Caco-2 (cell line): ENCODE results near the gene UCKL1. TPM values are rescaled to one million over a fixed set of nuclear protein-coding genes. Genes with fewer than 3 reads are reported as not detected.

Experiments used
- BruUV-seq: library from RNA; stranded (reverse); fragments of 400-500 nt; replicated peaks from 2 replicates; lab custom pipeline; 2021; lab: Mats Ljungman, UMichigan
- CTCF ChIA-PET: fragments of 300-600 bp; sonication (Branson Sonifier 250); formaldehyde crosslinking; loops from one replicate; lab custom pipeline; 2022; ENCODE audit warnings: antibody characterized with exemption; lab: Charles Lee
- POLR2A ChIA-PET: fragments of 300-600 bp; sonication (Branson Sonifier 250); formaldehyde crosslinking; loops from one replicate; lab custom pipeline; 2022; ENCODE audit warnings: antibody characterized with exemption; lab: Charles Lee
- DNase-seq, 2 experiments: peaks; one replicate each; pipeline versions ENCODE4 v3.0.0 to v3.0.0-alpha.2; 2020 to 2022
- H3K27me3 ChIP-seq: replicated peaks from 2 replicates; pipeline ENCODE4 v1.6.0; 2011; ENCODE audit warnings: low read length; ENCODE audit not compliant: control insufficient read depth, insufficient read depth
- H3K36me3 ChIP-seq: 2 replicates; pipeline ENCODE4 v1.5.1; 2011; ENCODE audit warnings: low read length; ENCODE audit not compliant: control insufficient read depth, insufficient read depth
- H3K4me1 ChIP-seq: fragments of 250-450 bp; sonication (Bioruptor Pico); 2 replicates; pipeline ENCODE4 v1.5.1; 2020; ENCODE audit warnings: mild to moderate bottlenecking
- H3K4me3 ChIP-seq: 2 replicates; pipeline ENCODE4 v1.5.1; 2011; ENCODE audit warnings: low read depth, mild to moderate bottlenecking, control low read depth, low read length
- H3K9me3 ChIP-seq: fragments of 250-450 bp; sonication (Bioruptor Pico); 2 replicates; pipeline ENCODE4 v1.5.1; 2020; ENCODE audit warnings: mild to moderate bottlenecking, moderate library complexity
- H3K27ac Mint-ChIP-seq: one replicate; pipeline ENCODE4 v1.8.0; 2022; ENCODE audit warnings: mixed read lengths; ENCODE audit not compliant: unreplicated experiment
- H3K27me3 Mint-ChIP-seq: one replicate; pipeline ENCODE4 v1.8.0; 2022; ENCODE audit warnings: mixed read lengths; ENCODE audit not compliant: insufficient read depth, unreplicated experiment
- H3K36me3 Mint-ChIP-seq: one replicate; pipeline ENCODE4 v1.8.0; 2022; ENCODE audit warnings: mild to moderate bottlenecking, mixed read lengths; ENCODE audit not compliant: insufficient read depth, unreplicated experiment
- H3K4me1 Mint-ChIP-seq: one replicate; pipeline ENCODE4 v1.8.0; 2022; ENCODE audit warnings: low read depth, mixed read lengths; ENCODE audit not compliant: unreplicated experiment
- H3K4me3 Mint-ChIP-seq: one replicate; pipeline ENCODE4 v1.8.0; 2022; ENCODE audit warnings: mild to moderate bottlenecking, moderate library complexity, mixed read lengths; ENCODE audit not compliant: unreplicated experiment
- H3K9me3 Mint-ChIP-seq: one replicate; pipeline ENCODE4 v1.8.0; 2022; ENCODE audit warnings: mixed read lengths; ENCODE audit not compliant: unreplicated experiment
- intact Hi-C: fragments of 100-400 bp; cut with micrococcal nuclease; formaldehyde crosslinking; loops from one replicate; pipeline ENCODE4 v1.10.0; 2022; ENCODE audit not compliant: unreplicated experiment
- total RNA-seq: library from RNA; stranded (reverse); gene quantifications from 2 replicates; pipeline ENCODE4 v1.2.3, GENCODE V29; 2022
- TF ChIP-seq, protein P1 (sequence below), 2 experiments: fragments of 200-600 bp in 1 of 2; IDR thresholded peaks; 1 replicate in 1 of 2; 2 replicates in 1 of 2; pipeline versions ENCODE4 v1.5.1 to v1.8.0; 2011 to 2022; ENCODE audit warnings: antibody characterized with exemption in 1 of 2, control low read depth in 1 of 2, inconsistent platforms in 1 of 2, low read depth in 1 of 2, low read length in 1 of 2, mild to moderate bottlenecking in 1 of 2, moderate library complexity in 1 of 2; ENCODE audit not compliant: insufficient read depth in 1 of 2, severe bottlenecking in 1 of 2, unreplicated experiment in 1 of 2

Gene UCKL1
- total RNA-seq, 1 experiment from 2014 or later, result 101 TPM

DNA sequence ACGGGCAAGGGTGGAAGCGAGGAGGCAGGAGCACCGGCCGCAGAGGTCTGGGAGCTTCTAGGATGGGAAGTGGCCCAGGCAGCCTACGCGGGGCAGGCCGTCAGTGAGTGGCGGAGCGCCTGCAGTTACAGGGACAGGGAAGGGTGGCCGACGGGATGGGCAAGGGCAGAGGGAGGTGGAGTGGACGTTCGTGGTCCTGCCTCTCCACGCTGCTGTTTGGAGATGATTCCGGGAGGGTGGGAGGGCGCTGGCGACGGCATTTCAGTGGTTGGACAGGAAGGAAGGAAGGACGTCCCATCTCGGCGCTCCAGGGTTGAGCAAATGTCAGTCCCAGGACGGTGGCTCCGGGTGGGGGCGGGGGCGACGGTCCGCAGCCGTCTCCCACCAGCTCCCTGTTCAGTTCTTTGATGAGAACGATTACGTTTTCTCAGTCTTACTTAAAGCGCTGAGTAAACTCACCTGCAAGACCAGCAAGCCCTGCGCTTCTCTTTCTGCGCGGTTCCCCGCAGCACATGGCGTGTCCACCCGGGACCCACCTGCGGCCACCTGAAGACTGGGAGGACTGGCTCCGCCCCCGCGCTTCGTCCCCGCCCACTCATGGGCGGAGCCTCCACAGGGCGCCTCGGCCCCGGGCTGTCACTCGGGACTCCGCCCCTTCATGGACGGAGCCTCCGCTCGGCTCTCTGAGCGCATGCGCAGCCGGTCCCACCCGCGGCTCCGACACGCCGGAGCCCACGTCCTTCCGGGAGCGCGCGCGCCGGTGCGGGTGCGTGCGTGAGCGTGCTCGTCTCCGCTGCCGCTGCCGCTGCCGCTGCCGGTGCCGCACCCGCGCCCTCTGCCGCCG lies 61.6 kb downstream of the UCKL1 start, which contains the start of gene DNAJC5:
TSS of gene DNAJC5 (plus strand) at position 769 of the 844 bp plus-strand sequence. CDS start 33,220 bp downstream, outside the sequence.
- Histone ChIP-seq H3K27me3 (no peaks in the 10 kb centered on the region), H3K36me3 (peaks cover 4% of the 10 kb centered on the region), H3K4me3 (peak within 1 kb of the TSS; percentile 61), H3K4me1 (peaks cover 27% of the 10 kb centered on the region), H3K9me3 (no peaks in the 10 kb centered on the region)
- H3K4me3 Mint-ChIP-seq, result peak within 1 kb of the TSS; percentile 76
- no peaks in the 10 kb centered on the region for H3K27me3 Mint-ChIP-seq
- DNase-seq, result peak; percentile 99 to 100
- intact Hi-C loops, result loop anchor here (1.0 to 10.0 kb wide), 4 partner anchors 29 to 270 kb away; partner anchors contain the start of genes GMEB2, TCEA2, TPD52L2 and UCKL1
- peaks cover 68% of the 10 kb centered on the region for H3K36me3 Mint-ChIP-seq
- POLR2A ChIA-PET, result interaction anchor here (0.6 to 3.9 kb wide), 4 partner anchors 15 to 253 kb away, joined by 3 to 49 read pairs (median 8); partner anchors contain the start of gene TPD52L2
- H3K27ac Mint-ChIP-seq, result peak within 1 kb of the TSS; percentile 85
- TF ChIP-seq, protein P1, sequence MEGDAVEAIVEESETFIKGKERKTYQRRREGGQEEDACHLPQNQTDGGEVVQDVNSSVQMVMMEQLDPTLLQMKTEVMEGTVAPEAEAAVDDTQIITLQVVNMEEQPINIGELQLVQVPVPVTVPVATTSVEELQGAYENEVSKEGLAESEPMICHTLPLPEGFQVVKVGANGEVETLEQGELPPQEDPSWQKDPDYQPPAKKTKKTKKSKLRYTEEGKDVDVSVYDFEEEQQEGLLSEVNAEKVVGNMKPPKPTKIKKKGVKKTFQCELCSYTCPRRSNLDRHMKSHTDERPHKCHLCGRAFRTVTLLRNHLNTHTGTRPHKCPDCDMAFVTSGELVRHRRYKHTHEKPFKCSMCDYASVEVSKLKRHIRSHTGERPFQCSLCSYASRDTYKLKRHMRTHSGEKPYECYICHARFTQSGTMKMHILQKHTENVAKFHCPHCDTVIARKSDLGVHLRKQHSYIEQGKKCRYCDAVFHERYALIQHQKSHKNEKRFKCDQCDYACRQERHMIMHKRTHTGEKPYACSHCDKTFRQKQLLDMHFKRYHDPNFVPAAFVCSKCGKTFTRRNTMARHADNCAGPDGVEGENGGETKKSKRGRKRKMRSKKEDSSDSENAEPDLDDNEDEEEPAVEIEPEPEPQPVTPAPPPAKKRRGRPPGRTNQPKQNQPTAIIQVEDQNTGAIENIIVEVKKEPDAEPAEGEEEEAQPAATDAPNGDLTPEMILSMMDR (IDR thresholded peaks at IDR 0.05; ENCODE audit: insufficient read depth in 1 of 2, low read depth in 1 of 2, low read length in 1 of 2, severe bottlenecking in 1 of 2, unreplicated experiment in 1 of 2), result no peak
- no peaks in the 10 kb centered on the region for H3K9me3 Mint-ChIP-seq
- peaks cover 27% of the 10 kb centered on the region for H3K4me1 Mint-ChIP-seq
- CTCF ChIA-PET, result interaction anchor here (0.8 to 2.8 kb wide), 5 partner anchors 30 to 86 kb away, joined by 3 to 11 read pairs (median 5); partner anchors contain the start of genes PRPF6, SAMD10, TPD52L2 and UCKL1
- no TSS peak for BruUV-seq

DNA sequence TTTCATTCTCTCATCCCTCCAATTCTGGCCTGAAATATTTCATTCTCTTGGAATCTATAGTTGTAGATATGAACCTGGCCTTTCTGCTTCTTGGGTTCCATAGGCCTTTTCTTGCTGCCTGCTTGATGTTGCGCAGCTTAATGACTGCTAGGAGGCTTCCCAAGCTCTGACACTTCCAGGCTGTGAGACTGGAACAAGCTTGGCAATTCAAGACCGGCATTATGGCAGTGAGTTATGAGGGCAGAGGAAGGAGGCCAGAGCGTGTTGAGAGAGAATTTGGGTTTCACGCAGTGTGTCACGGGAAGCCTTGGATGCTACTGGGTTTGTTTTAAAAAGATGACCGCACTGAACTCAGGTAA lies 62.2 kb downstream of the UCKL1 start:
- peaks cover 33% of the 10 kb centered on the region for H3K4me1 ChIP-seq
- TF ChIP-seq, protein P1 (IDR thresholded peaks at IDR 0.05; ENCODE audit: insufficient read depth in 1 of 2, low read depth in 1 of 2, low read length in 1 of 2, severe bottlenecking in 1 of 2, unreplicated experiment in 1 of 2), result no peak
- H3K36me3 Mint-ChIP-seq, result peaks cover 69% of the 10 kb centered on the region
- no peaks in the 10 kb centered on the region for H3K9me3 ChIP-seq
- CTCF ChIA-PET, result interaction anchor here (0.7 to 1.2 kb wide), 5 partner anchors 29 to 87 kb away, joined by 3 to 6 read pairs (median 5); partner anchors contain the start of genes PRPF6, SAMD10, TPD52L2 and UCKL1
- DNase-seq, result no peak
- POLR2A ChIA-PET, result interaction anchor here (0.5 to 3.9 kb wide), 5 partner anchors 14 to 252 kb away, joined by 3 to 49 read pairs (median 5); partner anchors contain the start of gene TPD52L2
- peak overlapping the region; percentile 14 for H3K27ac Mint-ChIP-seq
- H3K27me3 ChIP-seq, result no peaks in the 10 kb centered on the region
- H3K27me3 Mint-ChIP-seq, result no peaks in the 10 kb centered on the region
- no TSS peak for BruUV-seq
- H3K36me3 ChIP-seq, result peaks cover 7% of the 10 kb centered on the region
- peak overlapping the region; percentile 61 for H3K4me3 ChIP-seq
- no peaks in the 10 kb centered on the region for H3K9me3 Mint-ChIP-seq
- peaks cover 24% of the 10 kb centered on the region for H3K4me1 Mint-ChIP-seq
- intact Hi-C loops, result loop anchor here (1.0 to 10.0 kb wide), 4 partner anchors 29 to 269 kb away; partner anchors contain the start of genes GMEB2, TCEA2, TPD52L2 and UCKL1
- peak overlapping the region; percentile 76 for H3K4me3 Mint-ChIP-seq

DNA sequence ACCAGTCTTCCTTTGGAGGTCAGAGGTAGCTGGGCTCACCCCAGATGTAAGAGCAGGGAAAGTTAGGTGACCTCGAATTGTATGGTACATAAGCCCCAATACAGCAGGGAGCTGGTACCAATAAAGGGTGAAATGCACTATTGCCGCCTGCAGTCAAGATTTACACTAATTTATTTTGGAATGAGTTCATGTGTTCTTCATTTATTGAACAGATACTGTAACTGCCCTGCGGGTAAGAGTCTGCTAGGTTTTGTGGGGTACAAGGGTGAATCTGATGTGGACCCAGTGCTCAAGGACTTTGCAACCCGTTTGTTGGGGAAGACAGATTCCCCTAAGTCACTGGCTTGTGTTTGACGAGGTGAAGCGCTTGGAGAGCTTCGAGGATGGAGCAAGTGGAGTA lies 63.8 kb downstream of the UCKL1 start:
- ChIA-PET POLR2A (interaction anchor here (0.8 kb wide), 1 partner anchor 27 kb away, joined by 6 read pairs; the partner anchor contains the start of gene TPD52L2), CTCF (interaction anchor here (0.9 kb wide), 1 partner anchor 88 kb away, joined by 3 read pairs; the partner anchor contains the start of gene PRPF6)
- TF ChIP-seq, protein P1 (IDR thresholded peaks at IDR 0.05; ENCODE audit: insufficient read depth in 1 of 2, low read depth in 1 of 2, low read length in 1 of 2, severe bottlenecking in 1 of 2, unreplicated experiment in 1 of 2), result no peak
- H3K9me3 ChIP-seq, result no peaks in the 10 kb centered on the region
- no peak overlapping the region for H3K4me3 ChIP-seq
- H3K27ac Mint-ChIP-seq, result no peak overlapping the region
- H3K9me3 Mint-ChIP-seq, result no peaks in the 10 kb centered on the region
- DNase-seq, result no peak
- BruUV-seq, result no TSS peak
- H3K27me3 ChIP-seq, result no peaks in the 10 kb centered on the region
- H3K4me1 Mint-ChIP-seq, result peaks cover 12% of the 10 kb centered on the region
- intact Hi-C loops, result loop anchor here (10.0 kb wide), 2 partner anchors 172 to 268 kb away; partner anchors contain the start of genes GMEB2 and TCEA2
- no peak overlapping the region for H3K4me3 Mint-ChIP-seq
- H3K4me1 ChIP-seq, result peaks cover 25% of the 10 kb centered on the region
- H3K27me3 Mint-ChIP-seq, result no peaks in the 10 kb centered on the region
- peaks cover 12% of the 10 kb centered on the region for H3K36me3 ChIP-seq
- peaks cover 80% of the 10 kb centered on the region for H3K36me3 Mint-ChIP-seq
